ENCODE results near the gene TAS2R19.

Gene TAS2R19

DNA sequence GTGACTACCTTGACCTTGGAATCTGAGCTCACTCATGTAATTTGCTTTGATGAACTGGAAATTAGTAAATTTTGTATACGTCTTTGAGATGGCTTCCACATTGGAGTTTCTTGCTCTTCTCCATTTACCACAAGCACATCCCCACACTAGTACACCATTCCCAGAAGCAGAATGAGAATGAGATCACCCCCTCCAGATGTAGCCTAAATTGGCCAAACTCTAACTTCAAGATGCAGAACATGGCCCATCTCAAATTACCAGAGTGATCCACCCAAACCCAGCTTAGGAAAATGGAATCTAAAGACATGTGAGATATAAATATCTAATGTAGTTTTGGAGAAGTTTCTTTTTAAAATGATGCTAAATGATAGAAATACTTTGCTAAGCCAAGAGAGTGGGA is 14.8 kb downstream of the TAS2R19 start:
- DNase-seq = no peak
- intact Hi-C loops (cut with DNase I) = no loop called here

DNA sequence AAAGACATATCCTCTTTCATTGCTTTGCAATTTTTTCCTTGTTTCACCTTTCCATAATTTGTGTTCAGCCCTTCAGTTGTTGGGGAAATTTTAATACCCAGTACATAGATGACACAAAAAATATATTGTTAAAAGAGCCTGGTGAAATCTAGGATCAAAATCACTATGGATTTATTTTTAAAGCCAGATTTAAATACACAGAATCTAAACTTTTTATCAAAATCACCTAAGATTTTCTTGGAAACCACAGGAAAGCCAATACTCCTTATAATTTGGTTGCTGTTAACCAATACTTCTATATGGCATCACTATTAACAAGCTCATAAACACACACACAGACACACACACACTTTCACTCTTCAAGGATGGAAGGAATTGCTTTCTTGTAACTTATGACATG is 24.2 kb downstream of the TAS2R19 start, which contains the start of gene TAS2R20:
TSS of gene TAS2R20 (minus strand) at position 101 of the 400 bp plus-strand sequence. CDS start 429 bp downstream, outside the sequence.
- no peak for DNase-seq
- intact Hi-C loops (cut with DNase I) = no loop called here

DNA sequence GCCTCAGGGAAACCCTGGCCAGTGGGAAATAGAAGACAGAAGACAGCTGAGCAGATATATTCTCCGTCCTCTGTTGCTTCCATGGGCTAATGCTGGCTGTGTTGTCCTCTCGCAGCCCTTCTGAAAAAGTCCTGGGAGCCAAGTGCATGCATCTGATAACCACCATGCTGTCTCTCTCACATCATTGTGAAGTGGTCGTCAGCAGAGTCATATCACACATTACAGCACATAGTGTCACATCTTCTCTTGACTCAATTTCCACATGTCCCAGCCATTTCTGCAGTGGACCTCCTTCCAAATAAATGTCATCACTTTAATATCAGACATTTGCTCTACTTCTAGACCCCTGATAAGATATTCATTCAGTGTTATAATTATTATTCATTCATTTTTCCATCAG is 28.1 kb downstream of the TAS2R19 start:
- no peak for DNase-seq
- intact Hi-C loops (cut with DNase I) = no loop called here

DNA sequence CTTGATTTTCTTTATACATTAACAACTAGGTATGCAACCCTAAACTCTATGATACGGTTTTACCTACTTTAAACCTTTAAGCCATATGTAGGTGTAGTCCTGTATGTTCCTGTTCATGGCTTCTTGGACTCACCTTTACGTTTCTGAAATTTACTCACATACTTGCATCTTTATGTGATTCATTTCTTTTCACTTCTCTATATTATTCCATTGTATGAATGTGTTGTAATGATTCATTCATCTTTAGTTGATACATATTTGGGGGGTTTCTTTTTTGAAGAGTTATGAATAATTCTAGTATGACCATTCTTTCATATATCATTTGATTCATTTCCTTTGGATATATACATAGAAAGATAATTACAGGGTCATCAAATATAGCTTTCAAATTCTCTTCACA is 33.3 kb downstream of the TAS2R19 start:
- intact Hi-C loops (cut with DNase I) = no loop called here
- DNase-seq = no peak

DNA sequence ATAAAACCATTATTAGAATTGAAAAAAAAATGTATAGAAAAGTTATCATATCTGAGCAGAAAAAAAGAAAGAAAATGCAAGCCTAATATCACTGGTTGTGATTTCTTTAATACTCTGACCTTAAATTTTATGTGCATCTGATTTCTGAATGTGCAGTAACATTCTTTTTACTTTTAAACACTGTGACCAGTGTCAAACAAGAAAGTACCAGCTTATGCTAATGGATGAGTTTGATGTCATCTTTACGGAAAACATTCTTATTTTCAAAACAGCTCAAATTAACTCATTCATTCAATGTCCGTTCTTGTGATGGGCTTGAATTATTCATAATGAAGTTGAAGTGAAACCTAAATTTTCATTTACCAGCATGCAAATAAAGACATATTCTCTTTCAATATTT is 35.6 kb downstream of the TAS2R19 start, which contains the start of gene TAS2R50:
TSS of gene TAS2R50 (minus strand) at position 101 of the 400 bp plus-strand sequence. CDS start at position 49, 52 bp downstream.
- intact Hi-C loops (cut with DNase I) = no loop called here
- DNase-seq = no peak

DNA sequence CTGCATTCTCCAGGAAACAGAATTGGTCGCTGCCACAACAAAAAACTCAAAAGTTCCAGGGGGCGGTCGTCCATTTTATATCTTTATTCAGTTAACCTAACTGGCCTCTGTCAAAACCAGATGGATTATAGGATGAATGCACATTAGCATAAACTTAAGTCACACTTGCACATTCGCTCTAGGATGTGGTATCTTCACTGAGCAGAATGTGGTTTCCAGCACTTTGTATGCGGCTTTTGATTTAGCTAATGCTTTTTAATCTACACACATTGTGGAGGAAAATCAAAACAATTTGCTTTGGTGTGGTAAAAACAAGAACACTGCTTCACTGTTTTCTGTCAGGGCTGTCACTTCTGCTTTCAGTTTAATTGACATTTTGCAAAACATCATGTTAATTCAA is 40.2 kb downstream of the TAS2R19 start:
- intact Hi-C loops (cut with DNase I) = no loop called here
- no peak for DNase-seq

DNA sequence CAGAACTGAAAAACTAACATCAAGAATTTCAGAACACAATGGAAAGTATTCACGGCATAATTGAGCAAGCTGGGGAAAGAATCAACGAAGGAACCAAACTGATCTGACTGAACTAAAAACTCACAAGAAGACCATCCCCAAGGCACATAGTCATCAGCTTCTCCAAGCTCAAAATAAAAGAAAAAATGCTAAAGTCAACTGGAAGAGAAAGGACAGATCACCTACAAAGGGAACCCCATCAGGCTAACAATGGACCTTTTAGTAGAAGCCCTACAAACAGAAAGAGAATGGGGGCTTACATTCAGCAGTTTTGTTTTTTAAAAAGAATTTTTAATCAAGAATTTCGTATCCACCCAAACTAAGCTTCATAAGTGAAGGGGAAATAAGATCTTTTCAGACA is 47.5 kb downstream of the TAS2R19 start:
- DNase-seq = no peak
- intact Hi-C loops (cut with DNase I) = no loop called here

Measured in head of caudate nucleus (tissue), 42 donors.